GM23338 (cell line): ENCODE data around the gene MYO5A. TPM values are rescaled to one million over a fixed set of nuclear protein-coding genes. Genes with fewer than 3 reads are reported as not detected.

Experiments
- ATAC-seq: fragments of 200-7000 bp; cut with Tn5 transposase; 3 replicates; pipeline ENCODE4 v1.9.1; 2020
- DNase-seq: peaks from one replicate; pipeline ENCODE4 v3.0.0-alpha.2; 2015; ENCODE audit warnings: low spot score
- H2AFZ ChIP-seq: fragments of 200-600 bp; sonication (generic); 2 replicates; pipeline ENCODE4 v1.8.0; 2016; ENCODE audit warnings: antibody characterized with exemption, mild to moderate bottlenecking, moderate library complexity
- H3F3A ChIP-seq: fragments of 200-600 bp; sonication (generic); replicated peaks from 2 replicates; pipeline ENCODE4 v1.8.0; 2017; ENCODE audit warnings: antibody characterized with exemption, mixed run types, low read depth
- H3K27ac ChIP-seq: fragments of 200-600 bp; sonication (generic); 2 replicates; pipeline ENCODE4 v1.6.1; 2016; ENCODE audit warnings: low read depth
- H3K27me3 ChIP-seq: fragments of 200-600 bp; sonication (generic); 2 replicates; pipeline ENCODE4 v1.8.0; 2016; ENCODE audit warnings: mild to moderate bottlenecking, mixed run types, moderate library complexity; ENCODE audit not compliant: insufficient read depth
- H3K36me3 ChIP-seq: fragments of 200-600 bp; sonication (generic); 2 replicates; pipeline ENCODE4 v1.8.0; 2016; ENCODE audit warnings: mild to moderate bottlenecking; ENCODE audit not compliant: insufficient read depth
- H3K4me1 ChIP-seq: fragments of 200-600 bp; sonication (generic); 2 replicates; pipeline ENCODE4 v1.8.0; 2016; ENCODE audit warnings: mild to moderate bottlenecking, moderate library complexity; ENCODE audit not compliant: insufficient read depth
- H3K4me2 ChIP-seq: fragments of 200-600 bp; sonication (generic); 2 replicates; pipeline ENCODE4 v1.7.1; 2017; ENCODE audit warnings: mixed run types
- H3K4me3 ChIP-seq: fragments of 200-600 bp; sonication (generic); 2 replicates; pipeline ENCODE4 v1.6.1; 2016; ENCODE audit warnings: mixed run types
- H3K79me2 ChIP-seq: fragments of 200-600 bp; sonication (generic); replicated peaks from 2 replicates; pipeline ENCODE4 v1.8.0; 2017; ENCODE audit warnings: mild to moderate bottlenecking; ENCODE audit not compliant: insufficient read depth
- H3K9me2 ChIP-seq: fragments of 200-600 bp; sonication (generic); 2 replicates; pipeline ENCODE4 v1.8.0; 2017; ENCODE audit not compliant: insufficient read depth
- H4K20me1 ChIP-seq: fragments of 200-600 bp; sonication (generic); replicated peaks from 2 replicates; pipeline ENCODE4 v1.8.0; 2017; ENCODE audit warnings: mild to moderate bottlenecking; ENCODE audit not compliant: insufficient read depth
- H3K27ac Mint-ChIP-seq: 2 replicates; pipeline ENCODE4 v1.8.0; 2020; ENCODE audit warnings: inconsistent platforms, mild to moderate bottlenecking, moderate library complexity, mixed read lengths
- H3K27me3 Mint-ChIP-seq: 3 replicates; pipeline ENCODE4 v1.8.0; 2022; ENCODE audit warnings: low read depth, mild to moderate bottlenecking, moderate library complexity, mixed read lengths, inconsistent platforms; ENCODE audit not compliant: insufficient read depth, poor library complexity
- H3K36me3 Mint-ChIP-seq: 3 replicates; pipeline ENCODE4 v1.8.0; 2021; ENCODE audit warnings: low read depth, mild to moderate bottlenecking, inconsistent platforms, moderate library complexity, mixed read lengths
- H3K4me1 Mint-ChIP-seq: 3 replicates; pipeline ENCODE4 v1.8.0; 2020; ENCODE audit warnings: mild to moderate bottlenecking, inconsistent platforms, mixed read lengths
- H3K4me3 Mint-ChIP-seq: 3 replicates; pipeline ENCODE4 v1.8.0; 2021; ENCODE audit warnings: moderate library complexity, mild to moderate bottlenecking, inconsistent platforms, mixed read lengths
- H3K9me3 Mint-ChIP-seq: 3 replicates; pipeline ENCODE4 v1.8.0; 2020; ENCODE audit warnings: moderate library complexity, mild to moderate bottlenecking, inconsistent platforms, mixed read lengths
- CREB1 ChIP-seq: fragments of 250-450 bp; sonication (Bioruptor Pico); IDR thresholded peaks from 2 replicates; pipeline ENCODE4 v1.5.0; 2020; ENCODE audit warnings: low read depth, mild to moderate bottlenecking, moderate library complexity
- CTCF ChIP-seq, 2 experiments: fragments of 200-600 bp in 1 of 2; sonication (generic) in 1 of 2; conservative IDR thresholded peaks; 2 replicates each; pipeline versions ENCODE4 v1.5.1 to v1.6.1; 2016 to 2017; ENCODE audit warnings: antibody characterized with exemption in 2 of 2, low read depth in 2 of 2, mild to moderate bottlenecking in 2 of 2, moderate library complexity in 1 of 2
- EZH2 ChIP-seq: fragments of 200-600 bp; sonication (generic); IDR thresholded peaks from one replicate; pipeline ENCODE4 v1.8.0; 2017; ENCODE audit warnings: antibody characterized with exemption, mild to moderate bottlenecking, low read depth; ENCODE audit not compliant: unreplicated experiment
- EZH2phosphoT487 ChIP-seq: fragments of 200-600 bp; sonication (generic); IDR thresholded peaks from one replicate; pipeline ENCODE4 v1.8.1; 2018; ENCODE audit warnings: antibody characterized with exemption; ENCODE audit not compliant: unreplicated experiment
- JUNB ChIP-seq: IDR thresholded peaks from one replicate; pipeline ENCODE4 v1.6.1; 2016; ENCODE audit warnings: antibody characterized with exemption; ENCODE audit not compliant: unreplicated experiment
- NANOG ChIP-seq: IDR thresholded peaks from 2 replicates; pipeline ENCODE4 v1.6.1; 2016; ENCODE audit warnings: antibody characterized with exemption, borderline replicate concordance
- POLR2AphosphoS5 ChIP-seq: IDR thresholded peaks from 2 replicates; pipeline ENCODE4 v1.6.1; 2016; ENCODE audit warnings: antibody characterized with exemption, low read depth
- REST ChIP-seq: IDR thresholded peaks from one replicate; pipeline ENCODE4 v1.6.1; 2018; ENCODE audit warnings: antibody characterized with exemption; ENCODE audit not compliant: unreplicated experiment
- STAT1 ChIP-seq: IDR thresholded peaks from one replicate; pipeline ENCODE4 v1.6.1; 2016; ENCODE audit warnings: antibody characterized with exemption; ENCODE audit not compliant: unreplicated experiment
- ZNF114 ChIP-seq: fragments of 250-450 bp; sonication (Bioruptor Pico); IDR thresholded peaks from 2 replicates; pipeline ENCODE4 v1.5.0; 2020; ENCODE audit warnings: mild to moderate bottlenecking, moderate library complexity
- ZNF331 ChIP-seq: fragments of 250-450 bp; sonication (Bioruptor Pico); IDR thresholded peaks from 2 replicates; pipeline ENCODE4 v1.5.0; 2020; ENCODE audit warnings: low read depth, mild to moderate bottlenecking, moderate library complexity
- polyA plus RNA-seq: library from polyadenylated mRNA; unstranded; fragments of >200 nt; fragmentation: Nextera tagmentation; extraction: Ambion mirVana; gene quantifications from 2 replicates; pipeline ENCODE4 v1.2.1, GENCODE V29; 2016
- total RNA-seq: library from RNA; depleted of rRNA; stranded (reverse); fragments of >200 nt; shearing (Covaris generic); gene quantifications from 2 replicates; pipeline ENCODE4 v1.2.3, GENCODE V29; 2014
- TF ChIP-seq, protein P1 (sequence below): fragments of 250-450 bp; sonication (Bioruptor Pico); IDR thresholded peaks from 2 replicates; pipeline ENCODE4 v1.5.0; 2020; ENCODE audit warnings: mild to moderate bottlenecking, moderate library complexity
- TF ChIP-seq, protein P2 (sequence below): IDR thresholded peaks from 2 replicates; pipeline ENCODE4 v1.6.1; 2016; ENCODE audit warnings: antibody characterized with exemption

Gene MYO5A
- total and polyA plus RNA-seq, 2 experiments from 2014 or later = 5.7 to 31.8 TPM

DNA sequence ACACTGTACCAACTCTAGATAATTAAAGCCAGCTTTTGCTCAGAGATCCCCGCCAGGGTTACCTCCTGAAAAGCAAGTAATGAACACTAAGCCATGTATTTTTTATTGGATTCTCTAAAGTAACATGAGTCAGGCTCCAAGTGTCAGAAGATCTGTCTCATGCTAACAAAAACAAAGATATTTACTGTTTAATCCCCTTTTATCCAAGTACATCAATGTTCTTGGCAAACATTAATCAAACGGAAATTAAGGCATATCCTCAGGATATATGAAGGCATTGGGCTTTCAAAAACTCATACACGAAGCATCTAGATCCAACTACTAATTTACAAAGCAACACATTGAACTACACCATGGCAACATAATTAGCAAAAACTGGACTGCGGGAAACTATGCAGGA is 37.2 kb downstream of the MYO5A start:
- TF ChIP-seq ZNF331 (CRISPR knock-in tag) (no peak), POLR2AphosphoS5 (no peak), STAT1 (no peak), EZH2phosphoT487 (no peak), EZH2 (no peak), NANOG (no peak), ZNF114 (CRISPR knock-in tag) (no peak), CREB1 (CRISPR knock-in tag) (no peak), REST (no peak), JUNB (no peak), CTCF (conservative IDR thresholded peaks at IDR 0.05; ENCODE audit: low read depth in 2 of 2) (no peak)
- TF ChIP-seq, protein P1, sequence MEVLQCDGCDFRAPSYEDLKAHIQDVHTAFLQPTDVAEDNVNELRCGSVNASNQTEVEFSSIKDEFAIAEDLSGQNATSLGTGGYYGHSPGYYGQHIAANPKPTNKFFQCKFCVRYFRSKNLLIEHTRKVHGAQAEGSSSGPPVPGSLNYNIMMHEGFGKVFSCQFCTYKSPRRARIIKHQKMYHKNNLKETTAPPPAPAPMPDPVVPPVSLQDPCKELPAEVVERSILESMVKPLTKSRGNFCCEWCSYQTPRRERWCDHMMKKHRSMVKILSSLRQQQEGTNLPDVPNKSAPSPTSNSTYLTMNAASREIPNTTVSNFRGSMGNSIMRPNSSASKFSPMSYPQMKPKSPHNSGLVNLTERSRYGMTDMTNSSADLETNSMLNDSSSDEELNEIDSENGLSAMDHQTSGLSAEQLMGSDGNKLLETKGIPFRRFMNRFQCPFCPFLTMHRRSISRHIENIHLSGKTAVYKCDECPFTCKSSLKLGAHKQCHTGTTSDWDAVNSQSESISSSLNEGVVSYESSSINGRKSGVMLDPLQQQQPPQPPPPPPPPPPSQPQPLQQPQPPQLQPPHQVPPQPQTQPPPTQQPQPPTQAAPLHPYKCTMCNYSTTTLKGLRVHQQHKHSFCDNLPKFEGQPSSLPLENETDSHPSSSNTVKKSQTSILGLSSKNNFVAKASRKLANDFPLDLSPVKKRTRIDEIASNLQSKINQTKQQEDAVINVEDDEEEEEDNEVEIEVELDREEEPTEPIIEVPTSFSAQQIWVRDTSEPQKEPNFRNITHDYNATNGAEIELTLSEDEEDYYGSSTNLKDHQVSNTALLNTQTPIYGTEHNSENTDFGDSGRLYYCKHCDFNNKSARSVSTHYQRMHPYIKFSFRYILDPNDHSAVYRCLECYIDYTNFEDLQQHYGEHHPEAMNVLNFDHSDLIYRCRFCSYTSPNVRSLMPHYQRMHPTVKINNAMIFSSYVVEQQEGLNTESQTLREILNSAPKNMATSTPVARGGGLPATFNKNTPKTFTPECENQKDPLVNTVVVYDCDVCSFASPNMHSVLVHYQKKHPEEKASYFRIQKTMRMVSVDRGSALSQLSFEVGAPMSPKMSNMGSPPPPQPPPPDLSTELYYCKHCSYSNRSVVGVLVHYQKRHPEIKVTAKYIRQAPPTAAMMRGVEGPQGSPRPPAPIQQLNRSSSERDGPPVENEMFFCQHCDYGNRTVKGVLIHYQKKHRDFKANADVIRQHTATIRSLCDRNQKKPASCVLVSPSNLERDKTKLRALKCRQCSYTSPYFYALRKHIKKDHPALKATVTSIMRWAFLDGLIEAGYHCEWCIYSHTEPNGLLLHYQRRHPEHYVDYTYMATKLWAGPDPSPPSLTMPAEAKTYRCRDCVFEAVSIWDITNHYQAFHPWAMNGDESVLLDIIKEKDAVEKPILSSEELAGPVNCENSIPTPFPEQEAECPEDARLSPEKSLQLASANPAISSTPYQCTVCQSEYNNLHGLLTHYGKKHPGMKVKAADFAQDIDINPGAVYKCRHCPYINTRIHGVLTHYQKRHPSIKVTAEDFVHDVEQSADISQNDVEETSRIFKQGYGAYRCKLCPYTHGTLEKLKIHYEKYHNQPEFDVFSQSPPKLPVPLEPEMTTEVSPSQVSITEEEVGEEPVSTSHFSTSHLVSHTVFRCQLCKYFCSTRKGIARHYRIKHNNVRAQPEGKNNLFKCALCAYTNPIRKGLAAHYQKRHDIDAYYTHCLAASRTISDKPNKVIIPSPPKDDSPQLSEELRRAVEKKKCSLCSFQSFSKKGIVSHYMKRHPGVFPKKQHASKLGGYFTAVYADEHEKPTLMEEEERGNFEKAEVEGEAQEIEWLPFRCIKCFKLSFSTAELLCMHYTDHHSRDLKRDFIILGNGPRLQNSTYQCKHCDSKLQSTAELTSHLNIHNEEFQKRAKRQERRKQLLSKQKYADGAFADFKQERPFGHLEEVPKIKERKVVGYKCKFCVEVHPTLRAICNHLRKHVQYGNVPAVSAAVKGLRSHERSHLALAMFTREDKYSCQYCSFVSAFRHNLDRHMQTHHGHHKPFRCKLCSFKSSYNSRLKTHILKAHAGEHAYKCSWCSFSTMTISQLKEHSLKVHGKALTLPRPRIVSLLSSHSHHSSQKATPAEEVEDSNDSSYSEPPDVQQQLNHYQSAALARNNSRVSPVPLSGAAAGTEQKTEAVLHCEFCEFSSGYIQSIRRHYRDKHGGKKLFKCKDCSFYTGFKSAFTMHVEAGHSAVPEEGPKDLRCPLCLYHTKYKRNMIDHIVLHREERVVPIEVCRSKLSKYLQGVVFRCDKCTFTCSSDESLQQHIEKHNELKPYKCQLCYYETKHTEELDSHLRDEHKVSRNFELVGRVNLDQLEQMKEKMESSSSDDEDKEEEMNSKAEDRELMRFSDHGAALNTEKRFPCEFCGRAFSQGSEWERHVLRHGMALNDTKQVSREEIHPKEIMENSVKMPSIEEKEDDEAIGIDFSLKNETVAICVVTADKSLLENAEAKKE (CRISPR knock-in tag) = no peak
- TF ChIP-seq, protein P2, sequence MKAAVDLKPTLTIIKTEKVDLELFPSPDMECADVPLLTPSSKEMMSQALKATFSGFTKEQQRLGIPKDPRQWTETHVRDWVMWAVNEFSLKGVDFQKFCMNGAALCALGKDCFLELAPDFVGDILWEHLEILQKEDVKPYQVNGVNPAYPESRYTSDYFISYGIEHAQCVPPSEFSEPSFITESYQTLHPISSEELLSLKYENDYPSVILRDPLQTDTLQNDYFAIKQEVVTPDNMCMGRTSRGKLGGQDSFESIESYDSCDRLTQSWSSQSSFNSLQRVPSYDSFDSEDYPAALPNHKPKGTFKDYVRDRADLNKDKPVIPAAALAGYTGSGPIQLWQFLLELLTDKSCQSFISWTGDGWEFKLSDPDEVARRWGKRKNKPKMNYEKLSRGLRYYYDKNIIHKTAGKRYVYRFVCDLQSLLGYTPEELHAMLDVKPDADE = no peak
- H3K4me3 Mint-ChIP-seq = no peak overlapping the region
- no peak overlapping the region for H2AFZ ChIP-seq
- H3K36me3 ChIP-seq = no peaks in the 10 kb centered on the region
- no peak overlapping the region for H3K4me2 ChIP-seq
- H3K4me1 ChIP-seq = peaks cover 5% of the 10 kb centered on the region
- no peaks in the 10 kb centered on the region for H3K9me2 ChIP-seq
- no peaks in the 10 kb centered on the region for H3K9me3 Mint-ChIP-seq
- ATAC-seq = no peak
- H4K20me1 ChIP-seq = no peaks in the 10 kb centered on the region
- H3F3A ChIP-seq = no peaks in the 10 kb centered on the region
- no peak overlapping the region for H3K27ac Mint-ChIP-seq
- H3K4me3 ChIP-seq = no peak overlapping the region
- DNase-seq = no peak
- H3K79me2 ChIP-seq = peaks cover 26% of the 10 kb centered on the region
- no peaks in the 10 kb centered on the region for H3K27me3 ChIP-seq
- peaks cover 9% of the 10 kb centered on the region for H3K4me1 Mint-ChIP-seq
- H3K27ac ChIP-seq = no peak overlapping the region
- no peaks in the 10 kb centered on the region for H3K27me3 Mint-ChIP-seq
- no peaks in the 10 kb centered on the region for H3K36me3 Mint-ChIP-seq
